ENCODE results near the gene SAMHD1.

DNA sequence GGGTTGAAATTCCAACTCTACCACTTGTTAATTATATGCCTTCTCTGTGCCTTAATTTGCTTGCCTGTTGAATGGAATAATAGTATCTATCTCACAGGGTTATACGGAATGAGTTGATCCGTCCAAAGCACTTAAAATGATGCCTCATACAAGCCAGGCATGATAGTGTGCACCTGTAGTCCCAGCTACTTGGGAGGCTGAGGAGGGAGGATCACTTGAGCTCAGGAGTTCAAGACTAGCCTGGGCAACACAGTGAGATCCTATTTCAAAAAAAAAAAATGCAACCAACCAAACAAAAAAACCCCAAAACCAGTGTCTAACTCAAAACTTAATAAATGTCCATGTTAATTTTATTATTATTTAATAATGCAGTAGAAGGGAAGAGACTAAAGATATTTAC, 35.3 kb downstream of the SAMHD1 start:
- TF ChIP-seq, protein P1, sequence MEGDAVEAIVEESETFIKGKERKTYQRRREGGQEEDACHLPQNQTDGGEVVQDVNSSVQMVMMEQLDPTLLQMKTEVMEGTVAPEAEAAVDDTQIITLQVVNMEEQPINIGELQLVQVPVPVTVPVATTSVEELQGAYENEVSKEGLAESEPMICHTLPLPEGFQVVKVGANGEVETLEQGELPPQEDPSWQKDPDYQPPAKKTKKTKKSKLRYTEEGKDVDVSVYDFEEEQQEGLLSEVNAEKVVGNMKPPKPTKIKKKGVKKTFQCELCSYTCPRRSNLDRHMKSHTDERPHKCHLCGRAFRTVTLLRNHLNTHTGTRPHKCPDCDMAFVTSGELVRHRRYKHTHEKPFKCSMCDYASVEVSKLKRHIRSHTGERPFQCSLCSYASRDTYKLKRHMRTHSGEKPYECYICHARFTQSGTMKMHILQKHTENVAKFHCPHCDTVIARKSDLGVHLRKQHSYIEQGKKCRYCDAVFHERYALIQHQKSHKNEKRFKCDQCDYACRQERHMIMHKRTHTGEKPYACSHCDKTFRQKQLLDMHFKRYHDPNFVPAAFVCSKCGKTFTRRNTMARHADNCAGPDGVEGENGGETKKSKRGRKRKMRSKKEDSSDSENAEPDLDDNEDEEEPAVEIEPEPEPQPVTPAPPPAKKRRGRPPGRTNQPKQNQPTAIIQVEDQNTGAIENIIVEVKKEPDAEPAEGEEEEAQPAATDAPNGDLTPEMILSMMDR (IDR thresholded peaks at IDR 0.05; ENCODE audit: insufficient read depth, low read length, poor library complexity, severe bottlenecking), result no peak
- no peak for TF ChIP-seq EZH2phosphoT487 (conservative IDR thresholded peaks at IDR 0.05; ENCODE audit: low read length)

Data from SU-DHL-6 (cell line).